ENCODE measurements around the gene HLA-DOA. TPM values are rescaled to one million over a fixed set of nuclear protein-coding genes. Genes with fewer than 3 reads are reported as not detected.

HLA-DOA gene
- total and polyA plus RNA-seq, 2 of the 8 experiments (the other 6 are each of a cell fraction or from before 2014, with no cell fraction given), result 23.7 to 89.0 TPM

DNA sequence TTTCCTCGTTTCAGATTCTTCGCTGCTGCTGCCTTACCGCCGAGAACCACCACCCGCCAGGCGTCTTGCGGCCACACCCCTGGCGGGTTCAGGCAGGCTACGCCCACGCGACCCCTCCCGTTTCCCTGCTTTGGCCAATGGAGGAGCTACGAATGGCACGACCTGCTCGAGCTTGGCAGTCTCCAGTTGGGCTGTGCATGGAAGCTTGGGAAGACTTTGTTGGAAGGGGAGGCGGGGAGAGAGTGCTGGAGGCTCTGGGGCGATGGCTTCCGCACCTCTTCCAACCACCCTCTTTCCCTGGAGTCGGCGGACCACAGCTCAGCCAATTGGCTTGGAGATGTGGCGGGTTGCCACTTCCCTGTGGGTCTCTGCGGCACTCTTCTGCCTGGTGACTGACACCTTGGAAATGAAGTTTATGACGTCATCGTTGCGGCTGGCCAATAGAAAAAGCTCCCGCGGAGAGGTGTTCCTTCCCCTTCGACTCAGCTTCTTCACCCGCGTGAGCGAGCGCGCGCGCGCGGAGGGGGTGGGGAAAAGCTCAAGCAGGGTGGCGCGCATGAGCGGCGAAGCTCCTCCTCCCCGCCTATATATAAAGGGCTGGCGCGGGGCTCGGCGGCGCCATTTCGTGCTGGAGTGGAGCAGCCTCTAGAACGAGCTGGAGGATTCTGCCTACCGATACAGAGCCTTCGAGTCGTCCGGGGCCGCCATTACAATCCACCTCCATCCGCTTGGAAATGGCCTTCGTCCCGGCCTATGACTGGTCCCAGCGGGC is 37.6 kb downstream of the HLA-DOA start (continued):
- TF ChIP-seq, protein P1, sequence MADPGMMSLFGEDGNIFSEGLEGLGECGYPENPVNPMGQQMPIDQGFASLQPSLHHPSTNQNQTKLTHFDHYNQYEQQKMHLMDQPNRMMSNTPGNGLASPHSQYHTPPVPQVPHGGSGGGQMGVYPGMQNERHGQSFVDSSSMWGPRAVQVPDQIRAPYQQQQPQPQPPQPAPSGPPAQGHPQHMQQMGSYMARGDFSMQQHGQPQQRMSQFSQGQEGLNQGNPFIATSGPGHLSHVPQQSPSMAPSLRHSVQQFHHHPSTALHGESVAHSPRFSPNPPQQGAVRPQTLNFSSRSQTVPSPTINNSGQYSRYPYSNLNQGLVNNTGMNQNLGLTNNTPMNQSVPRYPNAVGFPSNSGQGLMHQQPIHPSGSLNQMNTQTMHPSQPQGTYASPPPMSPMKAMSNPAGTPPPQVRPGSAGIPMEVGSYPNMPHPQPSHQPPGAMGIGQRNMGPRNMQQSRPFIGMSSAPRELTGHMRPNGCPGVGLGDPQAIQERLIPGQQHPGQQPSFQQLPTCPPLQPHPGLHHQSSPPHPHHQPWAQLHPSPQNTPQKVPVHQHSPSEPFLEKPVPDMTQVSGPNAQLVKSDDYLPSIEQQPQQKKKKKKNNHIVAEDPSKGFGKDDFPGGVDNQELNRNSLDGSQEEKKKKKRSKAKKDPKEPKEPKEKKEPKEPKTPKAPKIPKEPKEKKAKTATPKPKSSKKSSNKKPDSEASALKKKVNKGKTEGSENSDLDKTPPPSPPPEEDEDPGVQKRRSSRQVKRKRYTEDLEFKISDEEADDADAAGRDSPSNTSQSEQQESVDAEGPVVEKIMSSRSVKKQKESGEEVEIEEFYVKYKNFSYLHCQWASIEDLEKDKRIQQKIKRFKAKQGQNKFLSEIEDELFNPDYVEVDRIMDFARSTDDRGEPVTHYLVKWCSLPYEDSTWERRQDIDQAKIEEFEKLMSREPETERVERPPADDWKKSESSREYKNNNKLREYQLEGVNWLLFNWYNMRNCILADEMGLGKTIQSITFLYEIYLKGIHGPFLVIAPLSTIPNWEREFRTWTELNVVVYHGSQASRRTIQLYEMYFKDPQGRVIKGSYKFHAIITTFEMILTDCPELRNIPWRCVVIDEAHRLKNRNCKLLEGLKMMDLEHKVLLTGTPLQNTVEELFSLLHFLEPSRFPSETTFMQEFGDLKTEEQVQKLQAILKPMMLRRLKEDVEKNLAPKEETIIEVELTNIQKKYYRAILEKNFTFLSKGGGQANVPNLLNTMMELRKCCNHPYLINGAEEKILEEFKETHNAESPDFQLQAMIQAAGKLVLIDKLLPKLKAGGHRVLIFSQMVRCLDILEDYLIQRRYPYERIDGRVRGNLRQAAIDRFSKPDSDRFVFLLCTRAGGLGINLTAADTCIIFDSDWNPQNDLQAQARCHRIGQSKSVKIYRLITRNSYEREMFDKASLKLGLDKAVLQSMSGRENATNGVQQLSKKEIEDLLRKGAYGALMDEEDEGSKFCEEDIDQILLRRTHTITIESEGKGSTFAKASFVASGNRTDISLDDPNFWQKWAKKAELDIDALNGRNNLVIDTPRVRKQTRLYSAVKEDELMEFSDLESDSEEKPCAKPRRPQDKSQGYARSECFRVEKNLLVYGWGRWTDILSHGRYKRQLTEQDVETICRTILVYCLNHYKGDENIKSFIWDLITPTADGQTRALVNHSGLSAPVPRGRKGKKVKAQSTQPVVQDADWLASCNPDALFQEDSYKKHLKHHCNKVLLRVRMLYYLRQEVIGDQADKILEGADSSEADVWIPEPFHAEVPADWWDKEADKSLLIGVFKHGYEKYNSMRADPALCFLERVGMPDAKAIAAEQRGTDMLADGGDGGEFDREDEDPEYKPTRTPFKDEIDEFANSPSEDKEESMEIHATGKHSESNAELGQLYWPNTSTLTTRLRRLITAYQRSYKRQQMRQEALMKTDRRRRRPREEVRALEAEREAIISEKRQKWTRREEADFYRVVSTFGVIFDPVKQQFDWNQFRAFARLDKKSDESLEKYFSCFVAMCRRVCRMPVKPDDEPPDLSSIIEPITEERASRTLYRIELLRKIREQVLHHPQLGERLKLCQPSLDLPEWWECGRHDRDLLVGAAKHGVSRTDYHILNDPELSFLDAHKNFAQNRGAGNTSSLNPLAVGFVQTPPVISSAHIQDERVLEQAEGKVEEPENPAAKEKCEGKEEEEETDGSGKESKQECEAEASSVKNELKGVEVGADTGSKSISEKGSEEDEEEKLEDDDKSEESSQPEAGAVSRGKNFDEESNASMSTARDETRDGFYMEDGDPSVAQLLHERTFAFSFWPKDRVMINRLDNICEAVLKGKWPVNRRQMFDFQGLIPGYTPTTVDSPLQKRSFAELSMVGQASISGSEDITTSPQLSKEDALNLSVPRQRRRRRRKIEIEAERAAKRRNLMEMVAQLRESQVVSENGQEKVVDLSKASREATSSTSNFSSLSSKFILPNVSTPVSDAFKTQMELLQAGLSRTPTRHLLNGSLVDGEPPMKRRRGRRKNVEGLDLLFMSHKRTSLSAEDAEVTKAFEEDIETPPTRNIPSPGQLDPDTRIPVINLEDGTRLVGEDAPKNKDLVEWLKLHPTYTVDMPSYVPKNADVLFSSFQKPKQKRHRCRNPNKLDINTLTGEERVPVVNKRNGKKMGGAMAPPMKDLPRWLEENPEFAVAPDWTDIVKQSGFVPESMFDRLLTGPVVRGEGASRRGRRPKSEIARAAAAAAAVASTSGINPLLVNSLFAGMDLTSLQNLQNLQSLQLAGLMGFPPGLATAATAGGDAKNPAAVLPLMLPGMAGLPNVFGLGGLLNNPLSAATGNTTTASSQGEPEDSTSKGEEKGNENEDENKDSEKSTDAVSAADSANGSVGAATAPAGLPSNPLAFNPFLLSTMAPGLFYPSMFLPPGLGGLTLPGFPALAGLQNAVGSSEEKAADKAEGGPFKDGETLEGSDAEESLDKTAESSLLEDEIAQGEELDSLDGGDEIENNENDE (IDR thresholded peaks at IDR 0.05; ENCODE audit: insufficient replicate concordance, low read length), result peak; percentile 9
- TF ChIP-seq, protein P2, sequence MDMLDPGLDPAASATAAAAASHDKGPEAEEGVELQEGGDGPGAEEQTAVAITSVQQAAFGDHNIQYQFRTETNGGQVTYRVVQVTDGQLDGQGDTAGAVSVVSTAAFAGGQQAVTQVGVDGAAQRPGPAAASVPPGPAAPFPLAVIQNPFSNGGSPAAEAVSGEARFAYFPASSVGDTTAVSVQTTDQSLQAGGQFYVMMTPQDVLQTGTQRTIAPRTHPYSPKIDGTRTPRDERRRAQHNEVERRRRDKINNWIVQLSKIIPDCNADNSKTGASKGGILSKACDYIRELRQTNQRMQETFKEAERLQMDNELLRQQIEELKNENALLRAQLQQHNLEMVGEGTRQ (IDR thresholded peaks at IDR 0.05; ENCODE audit: low read length), result peak; percentile 23
- peak; percentile 100 for TF ChIP-seq JUND (IDR thresholded peaks at IDR 0.05; ENCODE audit: low read length)
- TF ChIP-seq SUZ12 (IDR thresholded peaks at IDR 0.05; ENCODE audit: low read length), result no peak
- no peak for TF ChIP-seq SP2 (IDR thresholded peaks at IDR 0.05; ENCODE audit: low read length)
- no peak for TF ChIP-seq RXRA (IDR thresholded peaks at IDR 0.05; ENCODE audit: insufficient read depth, low read depth, low read length)
- peak; percentile 97 for TF ChIP-seq JUN (IDR thresholded peaks at IDR 0.05; ENCODE audit: low read depth, low read length)
- TF ChIP-seq CREB1 (IDR thresholded peaks at IDR 0.05), result peak; percentile 90
- no peak for TF ChIP-seq SAP30 (IDR thresholded peaks at IDR 0.05; ENCODE audit: insufficient read depth, insufficient replicate concordance, low read length)

All from H1 (cell line).